ENCODE measurements around the gene CNBD2.
A peak's percentile ranks its signal among the peaks of the same experiment; 100 is the strongest.
"Not testable (repeated sequence)": the region's sequence is repeated elsewhere in the genome, so short reads cannot be mapped to it uniquely, and the experiment has no call there.

The CNBD2 gene

GRCh38 chr20:35975576-35976373, 7.4 kb downstream of the CNBD2 start:
- no peak for DNase-seq

GRCh38 chr20:35978041-35978513, 9.7 kb downstream of the CNBD2 start:
- DNase-seq, result no peak

- DNase-seq, result no peak
These were observed 11.2 kb downstream of the CNBD2 start for GRCh38 chr20:35979544-35979943.

GRCh38 chr20:35981969-35982368, 13.6 kb downstream of the CNBD2 start:
- DNase-seq, result no peak

GRCh38 chr20:35984382-35984781, 16.0 kb downstream of the CNBD2 start:
- DNase-seq, result no peak

- DNase-seq, result no peak
These were observed 17.4 kb downstream of the CNBD2 start for GRCh38 chr20:35985806-35986205.

- DNase-seq, result no peak
These were observed 20.6 kb downstream of the CNBD2 start for GRCh38 chr20:35988910-35989463.

GRCh38 chr20:35991142-35991771, 22.9 kb downstream of the CNBD2 start:
- DNase-seq, result no peak

- peak; percentile 57 for DNase-seq
These were observed 24.4 kb downstream of the CNBD2 start for GRCh38 chr20:35992713-35993335.

GRCh38 chr20:35994994-35995453, 26.6 kb downstream of the CNBD2 start:
- peak; percentile 84 for DNase-seq

- DNase-seq, result not testable (repeated sequence)
These were observed 28.1 kb downstream of the CNBD2 start for GRCh38 chr20:35996492-35996891.

- DNase-seq, result not testable (repeated sequence)
These were observed 32.9 kb downstream of the CNBD2 start for GRCh38 chr20:36001331-36001730.

- no peak for DNase-seq
These were observed 34.5 kb downstream of the CNBD2 start for GRCh38 chr20:36002855-36003254.

- DNase-seq, result no peak
These were observed 35.7 kb downstream of the CNBD2 start for GRCh38 chr20:36004045-36004444.

GRCh38 chr20:36008461-36009035, 40.2 kb downstream of the CNBD2 start:
- no peak for DNase-seq

- DNase-seq, result no peak
These were observed 41.7 kb downstream of the CNBD2 start for GRCh38 chr20:36010076-36010475.

- no peak for DNase-seq
These were observed 42.4 kb downstream of the CNBD2 start for GRCh38 chr20:36010825-36011224.

- no peak for DNase-seq
These were observed 47.5 kb downstream of the CNBD2 start for GRCh38 chr20:36015806-36016403.

- DNase-seq, result no peak
These were observed 48.9 kb downstream of the CNBD2 start for GRCh38 chr20:36017048-36017951.

- DNase-seq, result no peak
These were observed 50.0 kb downstream of the CNBD2 start for GRCh38 chr20:36018208-36018988.

- not testable (repeated sequence) for DNase-seq
These were observed 57.7 kb downstream of the CNBD2 start for GRCh38 chr20:36026131-36026530.
